ENCODE measurements around the gene FCHSD2. TPM values are rescaled to one million over a fixed set of nuclear protein-coding genes. Genes with fewer than 3 reads are reported as not detected.
A peak's percentile ranks its signal among the peaks of the same experiment; 100 is the strongest.

Gene FCHSD2
- total and polyA plus RNA-seq, 9 of the 15 experiments (the other 6 are each of a cell fraction or from before 2014, with no cell fraction given): 1.8 to 14.7 (median 6.4) TPM

GRCh38 chr11:73009972-73010371 is 132.1 kb downstream of the FCHSD2 start (continued):
- TF ChIP-seq ZNF280A (IDR thresholded peaks at IDR 0.05; ENCODE audit: low read depth, partially characterized antibody) (peak; percentile 89), YY1 (IDR thresholded peaks at IDR 0.05; ENCODE audit: borderline replicate concordance in 1 of 3, control insufficient read depth in 1 of 3, extremely low read depth in 1 of 3, insufficient read depth in 3 of 3, insufficient read length in 1 of 3, insufficient replicate concordance in 2 of 3, low read depth in 1 of 3, low read length in 2 of 3) (no peak), SRF (CRISPR knock-in tag; IDR thresholded peaks at IDR 0.05) (no peak), KLF13 (tag; IDR thresholded peaks at IDR 0.05; ENCODE audit: borderline replicate concordance, low read depth) (no peak), SAFB (IDR thresholded peaks at IDR 0.05; ENCODE audit: borderline replicate concordance, low read depth, low read length) (no peak), ARNT (IDR thresholded peaks at IDR 0.05) (peak in 1 of 2 experiments; percentile 32; a peak in 1 of 4 replicates)

GRCh38 chr11:73004088-73004487 is 138.0 kb downstream of the FCHSD2 start:
- no peaks in the 10 kb centered on the region for H3K36me3 ChIP-seq (ENCODE audit: control insufficient read depth, insufficient read depth, low read length)
- no peaks in the 10 kb centered on the region for H3K9me3 ChIP-seq (replicated peaks; ENCODE audit: control insufficient read depth, insufficient read depth, low read depth, low read length)
- DNase-seq (ENCODE audit: extremely low read depth in 1 of 4, low spot score in 3 of 4): no peak
- no peak overlapping the region for H3K27ac ChIP-seq (ENCODE audit: extremely low read depth, low read depth, low read length)
- no peaks in the 10 kb centered on the region for H3K9me1 ChIP-seq (ENCODE audit: control insufficient read depth, insufficient read depth, low read length)
- intact Hi-C loops (cut with micrococcal nuclease) (no loop called here), in situ Hi-C loops (cut with MboI) (no loop called here)
- no peaks in the 10 kb centered on the region for H4K20me1 ChIP-seq (replicated peaks; ENCODE audit: control insufficient read depth, insufficient read depth, low read length)
- H3K27me3 ChIP-seq (ENCODE audit: control insufficient read depth in 2 of 2, insufficient read depth in 2 of 2, low read length in 2 of 2): no peaks in the 10 kb centered on the region
- no peak overlapping the region for H3K4me3 ChIP-seq
- H2AFZ ChIP-seq (ENCODE audit: low read depth, low read length): no peak overlapping the region
- no peaks in the 10 kb centered on the region for H3K4me1 ChIP-seq (replicated peaks in 1 of 2; ENCODE audit: control insufficient read depth in 2 of 2, insufficient read depth in 2 of 2, low read length in 2 of 2)
- CTCF ChIA-PET (ENCODE audit: low intra/inter-chr PET ratio): no interaction called here
- no peak overlapping the region for H3K9ac ChIP-seq (ENCODE audit: insufficient read depth in 1 of 2, low read depth in 2 of 2, low read length in 2 of 2)
- FAIRE-seq: no peak
- no TSS peak for BruUV-seq (replicated peaks)
- no peak overlapping the region for H3K4me2 ChIP-seq (ENCODE audit: insufficient read depth, low read length)
- POLR2A ChIA-PET: no interaction called here
- ATAC-seq: no peak
- no peaks in the 10 kb centered on the region for H3K79me2 ChIP-seq (ENCODE audit: control insufficient read depth, insufficient read depth, low read length)
- 79% methylated on average over 3 of the region's 3 CpGs for WGBS (ENCODE audit: insufficient coverage, low coverage, missing lambda C conversion rate)
- TF ChIP-seq ZMIZ1 (IDR thresholded peaks at IDR 0.05; ENCODE audit: low read depth in 2 of 2, low read length in 2 of 2) (no peak), ZNF655 (CRISPR knock-in tag; IDR thresholded peaks at IDR 0.05) (no peak), MLX (CRISPR knock-in tag; conservative IDR thresholded peaks at IDR 0.05) (no peak), ELK1 (CRISPR knock-in tag; IDR thresholded peaks at IDR 0.05) (no peak), CC2D1A (IDR thresholded peaks at IDR 0.05) (no peak)

All from K562 (cell line).